NB4 (cell line): ENCODE measurements around the gene FAM118A.

Experiments
- CTCF ChIP-seq: IDR thresholded peaks from one replicate; pipeline ENCODE4 v1.5.1; 2012; ENCODE audit warnings: low read depth, low read length
- POLR2A ChIP-seq: IDR thresholded peaks from 2 replicates; pipeline ENCODE4 v1.6.1; 2011; ENCODE audit warnings: mild to moderate bottlenecking; ENCODE audit not compliant: insufficient read length; ENCODE audit errors: extremely low read depth

DNA sequence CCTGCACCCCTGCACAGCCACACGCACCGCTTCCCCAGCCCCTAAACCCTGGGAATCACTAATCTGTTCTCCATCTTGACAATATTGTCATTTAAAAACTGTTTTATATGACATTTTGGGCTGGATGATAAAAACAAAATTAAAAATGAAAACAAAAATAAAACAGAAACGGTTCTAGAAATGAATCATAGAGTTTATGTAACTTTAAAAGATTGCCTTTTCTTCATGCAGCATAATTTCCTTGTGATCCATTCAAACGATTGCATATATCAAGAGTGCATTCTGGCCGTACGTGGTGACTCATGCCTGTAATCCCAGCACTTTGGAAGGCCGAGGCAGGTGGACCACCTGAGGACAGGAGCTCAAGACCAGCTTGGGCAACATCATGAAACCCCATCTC lies 6.6 kb upstream of the FAM118A start:
- TF ChIP-seq CTCF: no peak
- no peak for TF ChIP-seq POLR2A
